AG09309 (cell line): Measurements from ENCODE around the gene TMEM30A.

Experiments used
- DNase-seq: peaks from one replicate; pipeline ENCODE4 v3.0.0-alpha.2; 2010; ENCODE audit warnings: low read depth
- H3K4me3 ChIP-seq: 2 replicates; pipeline ENCODE4 v1.5.1; 2011; ENCODE audit warnings: mild to moderate bottlenecking, low read depth, low read length, moderate library complexity; ENCODE audit not compliant: control insufficient read depth
- TF ChIP-seq, protein P1 (sequence below): IDR thresholded peaks from 2 replicates; pipeline ENCODE4 v1.5.1; 2011; ENCODE audit warnings: mild to moderate bottlenecking, low read depth, low read length, inconsistent platforms; ENCODE audit not compliant: insufficient read depth, control insufficient read depth; ENCODE audit errors: missing control alignments

TMEM30A gene

GRCh38 chr6:75211920-75212590 is 72.5 kb downstream of the TMEM30A start:
- no peak overlapping the region for H3K4me3 ChIP-seq
- no peak for DNase-seq
- TF ChIP-seq, protein P1, sequence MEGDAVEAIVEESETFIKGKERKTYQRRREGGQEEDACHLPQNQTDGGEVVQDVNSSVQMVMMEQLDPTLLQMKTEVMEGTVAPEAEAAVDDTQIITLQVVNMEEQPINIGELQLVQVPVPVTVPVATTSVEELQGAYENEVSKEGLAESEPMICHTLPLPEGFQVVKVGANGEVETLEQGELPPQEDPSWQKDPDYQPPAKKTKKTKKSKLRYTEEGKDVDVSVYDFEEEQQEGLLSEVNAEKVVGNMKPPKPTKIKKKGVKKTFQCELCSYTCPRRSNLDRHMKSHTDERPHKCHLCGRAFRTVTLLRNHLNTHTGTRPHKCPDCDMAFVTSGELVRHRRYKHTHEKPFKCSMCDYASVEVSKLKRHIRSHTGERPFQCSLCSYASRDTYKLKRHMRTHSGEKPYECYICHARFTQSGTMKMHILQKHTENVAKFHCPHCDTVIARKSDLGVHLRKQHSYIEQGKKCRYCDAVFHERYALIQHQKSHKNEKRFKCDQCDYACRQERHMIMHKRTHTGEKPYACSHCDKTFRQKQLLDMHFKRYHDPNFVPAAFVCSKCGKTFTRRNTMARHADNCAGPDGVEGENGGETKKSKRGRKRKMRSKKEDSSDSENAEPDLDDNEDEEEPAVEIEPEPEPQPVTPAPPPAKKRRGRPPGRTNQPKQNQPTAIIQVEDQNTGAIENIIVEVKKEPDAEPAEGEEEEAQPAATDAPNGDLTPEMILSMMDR: no peak

- DNase-seq: no peak
- no peak overlapping the region for H3K4me3 ChIP-seq
- TF ChIP-seq, protein P1: peak; percentile 63
Observed at GRCh38 chr6:75210885-75211739, 73.5 kb downstream of the TMEM30A start.

- TF ChIP-seq, protein P1: no peak
- DNase-seq: no peak
- no peak overlapping the region for H3K4me3 ChIP-seq
Observed at GRCh38 chr6:75209184-75209723, 75.3 kb downstream of the TMEM30A start.

DNA sequence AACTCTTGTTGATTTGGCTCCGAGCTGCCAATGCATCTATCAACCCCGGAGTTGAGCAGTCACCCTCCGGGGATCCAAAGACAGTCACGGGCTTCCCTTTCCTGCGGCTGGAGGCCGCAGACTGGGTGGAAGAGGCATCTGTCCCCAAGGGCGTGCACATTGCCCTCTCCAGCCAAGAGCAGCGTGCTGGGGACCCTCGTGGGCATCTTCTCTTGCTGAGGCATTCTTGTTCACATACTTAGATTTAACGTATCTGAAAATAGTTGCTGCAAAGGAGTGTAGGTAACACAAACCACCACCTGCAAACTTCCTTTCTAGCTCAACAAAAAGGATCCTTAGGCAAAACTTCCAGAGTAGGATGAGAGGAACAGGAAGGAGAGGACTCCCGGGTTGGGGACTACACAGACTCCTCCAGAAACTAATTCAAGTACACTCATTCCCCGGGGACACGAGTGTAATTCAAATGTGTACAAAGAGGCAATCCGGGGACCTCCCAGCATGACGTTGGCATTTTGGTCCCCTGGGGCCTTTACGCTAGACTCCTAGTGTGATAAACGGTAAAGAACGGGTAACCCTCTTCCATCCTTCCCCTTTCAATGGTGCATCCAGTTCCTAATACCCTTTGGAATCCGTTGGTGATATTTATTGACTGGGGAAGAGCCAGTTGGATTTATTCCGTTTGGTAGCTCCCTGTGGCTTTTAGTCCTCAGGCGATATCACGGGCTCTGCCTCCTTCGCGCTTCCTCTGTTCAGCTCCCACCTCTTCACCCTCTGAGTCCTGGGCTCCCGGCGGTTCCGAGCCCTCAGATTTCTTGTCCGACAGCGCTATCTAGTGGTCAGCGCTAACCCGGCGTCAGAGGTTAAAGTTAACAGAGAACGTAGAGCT is 76.1 kb downstream of the TMEM30A start:
- no peak for DNase-seq
- H3K4me3 ChIP-seq: peak overlapping the region; percentile 14

GRCh38 chr6:75206576-75207342 is 77.8 kb downstream of the TMEM30A start:
- H3K4me3 ChIP-seq: peak overlapping the region; percentile 72
- DNase-seq: no peak
- TF ChIP-seq, protein P1: no peak

More for the DNA sequence above, 76.1 kb downstream of the TMEM30A start:
- TF ChIP-seq, protein P1: peak; percentile 89
